Panc1 (cell line): ENCODE data around the gene TAGLN2.

Source experiments
- POLR2AphosphoS5 ChIP-seq: IDR thresholded peaks from 2 replicates; pipeline ENCODE4 v1.6.1; 2012; ENCODE audit warnings: mild to moderate bottlenecking, low read depth, low read length, moderate library complexity
- SIN3A ChIP-seq: IDR thresholded peaks from 2 replicates; pipeline ENCODE4 v1.6.1; 2012; ENCODE audit warnings: low read depth, mild to moderate bottlenecking, low read length, moderate library complexity, borderline replicate concordance; ENCODE audit not compliant: insufficient read depth
- TCF7L2 ChIP-seq: IDR thresholded peaks from 2 replicates; pipeline ENCODE4 v1.6.1; 2011; ENCODE audit warnings: mild to moderate bottlenecking, low read depth, low read length, inconsistent platforms
- TF ChIP-seq, protein P1 (sequence below): fragments of 450-650 bp; IDR thresholded peaks from 2 replicates; pipeline ENCODE4 v1.5.1; 2017; ENCODE audit warnings: mild to moderate bottlenecking

DNA sequence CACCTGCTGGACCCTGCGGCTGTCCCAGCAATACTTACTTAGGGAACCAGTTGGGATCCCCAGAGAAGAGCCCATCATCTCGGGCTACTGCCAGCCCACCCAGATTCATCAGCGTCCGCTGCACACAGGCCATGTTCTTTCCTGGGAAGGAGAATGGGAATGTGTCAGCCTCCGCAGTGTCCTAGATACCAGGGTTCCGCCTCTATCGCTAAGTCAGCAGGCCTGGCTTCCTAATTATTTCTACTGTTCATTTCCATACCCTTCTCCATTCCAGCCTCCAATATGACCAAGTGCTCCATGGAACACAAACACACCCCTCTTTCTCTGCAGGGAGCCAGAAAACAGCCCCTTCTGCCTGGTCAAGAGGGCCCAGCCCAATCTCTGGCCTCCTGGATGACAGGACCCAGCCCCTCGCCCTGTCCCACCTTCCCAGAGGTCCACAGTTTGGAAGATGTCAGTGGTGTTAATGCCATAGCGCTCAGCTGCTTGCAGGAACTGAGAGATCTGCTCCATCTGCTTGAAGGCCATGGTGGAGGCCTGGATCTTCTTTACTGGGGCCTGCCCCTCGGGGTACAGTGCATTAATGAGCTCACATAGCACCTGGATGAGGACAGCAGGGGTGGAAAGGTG lies 6.0 kb downstream of the TAGLN2 start:
- TF ChIP-seq, protein P1, sequence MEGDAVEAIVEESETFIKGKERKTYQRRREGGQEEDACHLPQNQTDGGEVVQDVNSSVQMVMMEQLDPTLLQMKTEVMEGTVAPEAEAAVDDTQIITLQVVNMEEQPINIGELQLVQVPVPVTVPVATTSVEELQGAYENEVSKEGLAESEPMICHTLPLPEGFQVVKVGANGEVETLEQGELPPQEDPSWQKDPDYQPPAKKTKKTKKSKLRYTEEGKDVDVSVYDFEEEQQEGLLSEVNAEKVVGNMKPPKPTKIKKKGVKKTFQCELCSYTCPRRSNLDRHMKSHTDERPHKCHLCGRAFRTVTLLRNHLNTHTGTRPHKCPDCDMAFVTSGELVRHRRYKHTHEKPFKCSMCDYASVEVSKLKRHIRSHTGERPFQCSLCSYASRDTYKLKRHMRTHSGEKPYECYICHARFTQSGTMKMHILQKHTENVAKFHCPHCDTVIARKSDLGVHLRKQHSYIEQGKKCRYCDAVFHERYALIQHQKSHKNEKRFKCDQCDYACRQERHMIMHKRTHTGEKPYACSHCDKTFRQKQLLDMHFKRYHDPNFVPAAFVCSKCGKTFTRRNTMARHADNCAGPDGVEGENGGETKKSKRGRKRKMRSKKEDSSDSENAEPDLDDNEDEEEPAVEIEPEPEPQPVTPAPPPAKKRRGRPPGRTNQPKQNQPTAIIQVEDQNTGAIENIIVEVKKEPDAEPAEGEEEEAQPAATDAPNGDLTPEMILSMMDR, result no peak
- TF ChIP-seq POLR2AphosphoS5 (no peak), TCF7L2 (no peak), SIN3A (no peak)
